DMS79 treated with DMSO at 0.1 percent for 48 hours (cell line): ENCODE data around the gene E2F8.
A peak's percentile ranks its signal among the peaks of the same experiment; 100 is the strongest.
"Not testable (repeated sequence)": the region's sequence is repeated elsewhere in the genome, so short reads cannot be mapped to it uniquely, and the experiment has no call there.

ENCODE experiments used
- DNase-seq: peaks from one replicate; lab custom pipeline; 2025; lab: John Stamatoyannopoulos, UW

The E2F8 gene, protein sequence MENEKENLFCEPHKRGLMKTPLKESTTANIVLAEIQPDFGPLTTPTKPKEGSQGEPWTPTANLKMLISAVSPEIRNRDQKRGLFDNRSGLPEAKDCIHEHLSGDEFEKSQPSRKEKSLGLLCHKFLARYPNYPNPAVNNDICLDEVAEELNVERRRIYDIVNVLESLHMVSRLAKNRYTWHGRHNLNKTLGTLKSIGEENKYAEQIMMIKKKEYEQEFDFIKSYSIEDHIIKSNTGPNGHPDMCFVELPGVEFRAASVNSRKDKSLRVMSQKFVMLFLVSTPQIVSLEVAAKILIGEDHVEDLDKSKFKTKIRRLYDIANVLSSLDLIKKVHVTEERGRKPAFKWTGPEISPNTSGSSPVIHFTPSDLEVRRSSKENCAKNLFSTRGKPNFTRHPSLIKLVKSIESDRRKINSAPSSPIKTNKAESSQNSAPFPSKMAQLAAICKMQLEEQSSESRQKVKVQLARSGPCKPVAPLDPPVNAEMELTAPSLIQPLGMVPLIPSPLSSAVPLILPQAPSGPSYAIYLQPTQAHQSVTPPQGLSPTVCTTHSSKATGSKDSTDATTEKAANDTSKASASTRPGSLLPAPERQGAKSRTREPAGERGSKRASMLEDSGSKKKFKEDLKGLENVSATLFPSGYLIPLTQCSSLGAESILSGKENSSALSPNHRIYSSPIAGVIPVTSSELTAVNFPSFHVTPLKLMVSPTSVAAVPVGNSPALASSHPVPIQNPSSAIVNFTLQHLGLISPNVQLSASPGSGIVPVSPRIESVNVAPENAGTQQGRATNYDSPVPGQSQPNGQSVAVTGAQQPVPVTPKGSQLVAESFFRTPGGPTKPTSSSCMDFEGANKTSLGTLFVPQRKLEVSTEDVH

DNA sequence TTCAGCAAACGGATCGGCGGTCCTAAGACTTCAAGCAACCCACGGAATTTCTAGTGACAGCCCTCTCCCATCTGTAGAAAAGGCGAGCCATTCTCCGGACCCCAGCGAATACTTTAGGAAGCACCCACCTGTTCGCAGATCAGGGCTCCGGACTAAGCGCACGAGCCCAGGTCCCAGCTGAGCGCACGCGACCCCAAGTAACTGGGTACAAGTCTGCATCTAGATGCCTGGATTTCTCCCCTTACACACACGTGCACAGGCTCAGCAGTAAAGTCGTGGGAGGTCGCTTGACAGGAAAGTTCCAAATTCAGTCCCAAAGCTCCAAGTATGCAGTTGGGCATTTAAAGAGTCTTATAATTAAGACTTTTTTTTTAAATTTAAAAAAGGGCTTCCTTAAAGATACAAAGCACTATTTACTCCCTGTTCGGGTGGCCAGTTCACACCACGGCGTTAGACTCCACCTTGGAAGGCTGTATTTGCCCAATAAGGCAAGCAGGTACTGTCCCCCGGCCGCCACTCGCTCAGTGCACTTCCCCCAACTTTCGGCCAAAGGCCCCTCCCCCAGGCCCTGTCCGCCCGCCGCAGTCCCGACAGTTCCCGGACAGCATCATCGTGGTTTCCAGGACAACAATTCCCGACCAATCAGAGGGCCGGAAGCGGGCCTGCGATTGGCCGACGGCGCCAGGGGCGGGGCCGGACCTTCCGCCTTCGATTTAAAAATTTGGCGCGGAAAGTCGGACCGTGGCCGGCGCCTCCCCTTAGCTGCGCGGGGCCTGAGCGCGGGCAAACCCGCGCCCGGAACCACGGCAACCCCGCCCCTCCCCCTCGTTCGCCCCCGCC, at the start of gene E2F8:
Gene E2F8, minus strand, starts transcription at position 526 of the 840 bp plus-strand sequence. CDS start 824 bp downstream, outside the sequence.
- DNase-seq: peak; percentile 91

DNA sequence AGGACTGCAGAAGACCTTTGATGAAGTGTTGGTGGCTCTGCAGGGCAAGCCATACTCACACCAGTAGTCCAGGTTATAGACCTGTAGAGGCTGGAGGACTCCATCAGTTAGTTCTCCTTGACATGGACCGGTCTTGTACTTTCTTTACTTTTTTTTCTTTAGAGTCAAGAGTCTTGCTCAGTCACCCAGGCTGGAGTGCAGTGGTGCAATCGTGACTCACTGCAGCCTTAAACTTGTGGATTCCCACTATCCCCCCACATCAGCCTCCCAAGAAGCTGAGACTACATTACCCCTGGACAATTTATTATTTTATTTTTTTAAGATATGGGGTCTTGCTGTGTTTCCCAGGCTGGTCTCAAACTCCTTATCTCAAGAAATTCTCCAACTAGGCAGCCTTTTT, 49.6 kb upstream of the E2F8 start:
- no peak for DNase-seq

DNA sequence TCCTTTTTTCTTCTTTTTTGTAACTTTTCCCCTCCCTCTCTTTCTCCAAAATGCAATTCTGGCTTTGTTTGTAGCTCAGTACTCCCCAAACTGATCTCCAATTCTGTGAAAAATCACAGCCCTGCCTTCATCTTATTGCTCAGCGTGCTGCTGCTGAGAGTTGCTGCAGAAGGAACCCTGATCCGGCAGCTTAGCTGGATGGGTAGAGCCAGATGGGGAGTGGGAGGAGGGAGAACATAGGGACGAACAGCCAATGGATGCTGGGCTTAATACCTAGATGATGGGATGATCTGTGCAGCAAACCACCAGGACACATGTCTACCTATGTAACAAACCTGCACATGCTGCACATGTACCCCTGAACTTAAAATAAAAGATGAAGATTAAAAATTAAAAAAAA, 47.5 kb upstream of the E2F8 start:
- no peak for DNase-seq

DNA sequence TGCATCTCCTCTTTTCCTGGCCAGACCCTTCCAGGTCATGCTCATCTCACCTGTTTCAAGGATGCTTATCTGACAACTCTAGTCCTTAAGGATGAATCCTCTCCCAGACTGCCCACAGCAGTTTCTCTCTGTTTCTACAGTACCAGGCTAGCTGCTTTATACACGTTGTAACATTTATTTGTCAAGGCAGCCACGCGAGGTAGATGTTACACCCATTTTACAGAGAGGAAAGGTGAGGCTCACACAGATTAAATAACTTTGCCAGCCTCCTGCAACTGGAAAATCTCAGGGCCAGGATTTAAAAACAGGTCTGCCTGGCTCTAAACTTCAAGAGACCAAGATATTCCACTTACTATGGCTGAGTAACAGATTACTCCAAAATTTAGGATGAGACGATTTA, 45.7 kb upstream of the E2F8 start:
- no peak for DNase-seq

DNA sequence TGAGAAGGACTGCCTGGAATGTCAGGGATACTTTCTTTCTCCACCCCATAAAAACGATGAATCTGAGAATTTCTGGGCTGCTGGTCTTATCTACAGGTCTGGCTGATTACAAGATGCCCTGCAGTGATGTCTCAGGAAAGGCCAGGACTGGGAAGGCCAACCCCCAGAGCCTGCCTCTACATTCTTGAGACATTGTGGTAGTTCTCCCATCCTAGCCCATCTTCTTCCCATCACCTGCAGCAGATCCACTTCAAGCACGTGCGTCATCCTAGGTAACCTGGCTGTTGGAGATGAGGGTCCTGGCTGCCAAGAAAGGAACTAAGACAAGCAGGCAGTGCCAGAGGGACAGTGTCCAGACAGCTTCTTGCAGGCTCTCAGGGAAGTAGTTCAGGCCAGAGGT, 44.1 kb upstream of the E2F8 start:
- DNase-seq: no peak

DNA sequence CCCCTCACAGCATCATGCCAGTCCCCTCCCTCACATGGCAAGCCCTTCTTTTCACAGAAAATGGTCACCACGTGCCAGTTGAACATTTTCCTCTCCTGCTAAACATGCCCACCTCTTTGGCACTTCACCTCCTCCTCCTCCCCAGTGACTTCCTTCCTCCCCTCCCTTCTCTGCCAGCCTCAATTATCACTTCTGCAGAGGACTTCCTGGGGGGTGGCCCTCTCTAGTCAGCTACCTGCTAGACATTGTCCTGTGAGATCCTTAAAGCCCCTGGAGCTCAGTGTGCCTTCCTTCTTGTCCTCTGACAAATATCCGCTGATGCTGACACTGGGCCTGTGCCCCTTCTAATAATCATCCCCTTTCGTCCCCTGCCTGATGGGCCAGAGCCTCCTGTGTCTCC, 43.2 kb upstream of the E2F8 start:
- DNase-seq: no peak

DNA sequence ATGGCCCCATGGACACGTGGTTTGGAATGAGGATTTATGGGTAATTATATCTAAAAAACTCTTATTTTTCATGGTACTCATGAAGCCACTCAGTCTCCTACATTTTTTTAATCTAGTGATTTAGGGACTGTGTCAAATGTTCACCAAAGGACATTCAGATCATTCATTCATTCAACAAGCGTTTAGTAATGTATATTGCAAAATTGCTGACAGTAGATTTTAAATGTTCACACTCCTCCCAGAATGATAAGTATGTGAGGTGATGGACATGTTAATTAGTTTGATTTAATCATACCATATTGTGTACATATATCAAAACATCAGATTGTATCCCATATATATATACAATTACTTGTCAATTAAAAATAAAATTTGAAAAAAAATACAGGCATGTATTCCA, 40.8 kb upstream of the E2F8 start:
- no peak for DNase-seq

DNA sequence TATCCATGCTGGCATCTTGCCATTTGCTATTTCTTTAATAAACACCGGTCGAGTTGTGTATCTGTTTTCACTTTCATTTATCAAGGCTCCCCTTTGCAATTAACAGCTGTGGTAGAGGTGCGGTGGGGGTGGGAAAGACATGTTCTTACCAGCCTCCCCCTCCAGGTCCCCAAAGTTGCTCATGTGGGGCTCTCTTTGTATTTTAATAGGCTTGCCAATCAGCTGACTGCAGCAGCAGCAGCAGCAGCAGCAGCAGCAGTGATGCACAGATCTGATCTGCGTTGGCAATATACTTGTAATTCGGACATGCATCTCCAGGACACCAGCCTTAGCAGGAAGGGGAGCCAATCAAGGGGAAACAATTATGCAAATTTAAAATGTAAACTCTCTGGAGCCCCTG, 40.3 kb upstream of the E2F8 start:
- DNase-seq: no peak

DNA sequence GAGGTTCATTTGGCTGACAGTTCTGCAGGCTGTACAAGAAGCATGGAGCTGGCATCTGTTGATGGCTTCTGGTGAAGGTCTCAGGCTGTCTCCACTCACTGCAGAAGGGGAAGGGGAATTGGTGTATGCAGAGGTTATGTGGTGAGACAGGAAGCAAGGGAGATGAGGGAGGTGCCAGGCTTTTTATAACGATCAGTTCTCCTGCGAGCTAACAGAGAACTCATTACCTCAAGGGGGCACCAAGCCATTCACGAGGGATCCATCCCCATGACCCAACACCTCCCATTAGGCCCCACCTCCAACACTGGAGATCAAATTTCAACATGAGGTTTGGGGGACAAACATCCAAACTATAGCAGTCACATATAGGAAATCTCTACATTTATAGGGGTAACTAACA, 38.7 kb upstream of the E2F8 start:
- no peak for DNase-seq

DNA sequence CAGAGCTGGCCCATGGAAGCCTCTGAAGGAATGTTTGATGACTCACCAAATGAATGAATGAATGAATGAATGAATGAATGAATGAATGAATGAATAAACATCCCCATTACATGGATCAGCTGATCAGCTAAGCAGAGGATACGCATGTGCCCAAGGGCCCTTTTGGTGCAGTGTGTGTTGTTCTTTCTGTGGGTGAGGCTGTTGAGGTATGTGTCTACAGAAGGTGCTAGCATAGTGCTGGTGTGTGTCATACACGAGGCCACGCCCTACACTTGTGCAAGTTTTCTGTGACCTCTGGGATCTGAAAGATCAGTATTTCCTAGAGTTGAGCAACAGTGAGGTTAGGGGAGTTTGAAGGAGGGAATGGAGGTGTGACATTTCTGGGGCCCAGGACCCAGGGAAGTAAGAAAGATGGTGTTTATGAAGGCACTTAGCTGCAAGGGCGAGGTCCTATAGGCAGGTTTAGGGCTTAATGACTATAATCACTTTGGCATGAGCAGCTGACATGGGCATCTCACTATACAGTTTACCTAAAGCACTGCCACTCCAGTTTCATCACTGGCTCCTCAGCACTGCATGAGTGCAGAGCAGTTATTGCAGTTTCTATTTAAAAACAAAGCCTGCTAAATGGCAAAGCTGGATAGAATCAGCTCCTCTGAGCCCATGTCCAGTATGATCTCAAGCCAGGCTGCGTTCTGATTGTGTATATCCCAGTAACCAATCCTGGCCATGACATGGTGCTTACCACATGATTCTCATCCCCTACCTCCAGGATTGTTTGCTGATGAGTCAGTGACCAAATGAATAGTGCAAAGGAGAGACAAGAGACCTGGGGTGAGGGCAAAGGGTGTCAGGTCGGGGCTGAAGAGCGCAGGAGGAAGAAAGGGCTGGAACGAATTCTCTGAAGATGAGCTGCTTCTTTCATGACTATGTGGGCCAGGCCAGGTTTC, 36.4 kb upstream of the E2F8 start:
- no peak for DNase-seq

DNA sequence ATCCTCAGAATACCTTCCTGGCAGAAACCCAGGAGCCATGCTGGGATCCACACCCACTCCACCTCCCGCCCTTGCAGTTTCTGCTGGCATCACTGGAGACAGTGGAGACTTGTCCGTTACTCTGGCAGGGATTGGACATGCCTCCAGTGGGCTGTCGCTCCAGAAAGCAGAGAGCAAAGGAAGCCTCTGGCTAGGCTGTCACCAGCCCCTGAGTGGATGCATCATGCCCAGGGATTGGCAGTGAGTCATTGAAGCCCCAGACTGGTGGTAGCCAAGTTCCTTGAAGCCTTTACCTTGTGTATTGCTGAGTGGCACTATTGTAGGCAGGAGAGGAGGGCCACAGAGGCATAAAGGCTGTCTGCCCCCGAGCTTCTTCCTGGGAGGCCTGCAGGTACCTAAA, 34.8 kb upstream of the E2F8 start:
- DNase-seq: no peak

DNA sequence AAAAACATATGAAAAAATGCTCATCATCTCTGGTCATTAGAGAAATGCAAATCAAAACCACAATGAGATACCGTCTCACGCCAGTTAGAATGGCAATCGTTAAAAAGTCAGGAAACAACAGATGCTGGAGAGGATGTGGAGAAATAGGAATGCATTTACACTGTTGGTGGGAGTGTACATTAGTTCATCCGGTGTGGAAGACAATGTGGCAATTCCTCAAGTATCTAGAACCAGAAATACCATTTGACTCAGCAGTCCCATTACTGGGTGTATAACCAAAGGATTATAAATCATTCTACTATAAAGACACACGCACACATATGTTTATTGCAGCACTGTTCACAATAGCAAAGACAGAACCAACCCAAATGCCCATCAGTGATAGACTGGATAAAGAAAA, 32.5 kb upstream of the E2F8 start:
- DNase-seq: not testable (repeated sequence)

DNA sequence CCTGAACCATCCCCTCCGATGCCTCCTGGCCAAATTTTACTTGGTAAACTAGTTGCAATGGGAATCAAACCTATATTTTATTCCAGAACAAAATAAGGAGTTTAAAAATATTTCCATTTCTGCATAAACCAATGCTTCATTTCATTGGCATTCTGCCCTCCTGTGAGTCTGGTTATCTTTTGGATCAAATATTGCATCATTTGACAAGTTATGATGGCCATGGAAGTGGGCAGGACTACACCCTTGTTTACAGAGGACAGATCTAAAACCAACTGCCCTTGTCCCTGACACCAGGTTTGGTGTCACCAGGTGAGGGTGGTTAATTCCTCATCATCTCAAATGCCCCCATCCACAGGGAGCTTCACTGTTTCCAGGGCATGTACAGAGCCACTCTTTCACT, 28.2 kb upstream of the E2F8 start:
- DNase-seq: no peak

DNA sequence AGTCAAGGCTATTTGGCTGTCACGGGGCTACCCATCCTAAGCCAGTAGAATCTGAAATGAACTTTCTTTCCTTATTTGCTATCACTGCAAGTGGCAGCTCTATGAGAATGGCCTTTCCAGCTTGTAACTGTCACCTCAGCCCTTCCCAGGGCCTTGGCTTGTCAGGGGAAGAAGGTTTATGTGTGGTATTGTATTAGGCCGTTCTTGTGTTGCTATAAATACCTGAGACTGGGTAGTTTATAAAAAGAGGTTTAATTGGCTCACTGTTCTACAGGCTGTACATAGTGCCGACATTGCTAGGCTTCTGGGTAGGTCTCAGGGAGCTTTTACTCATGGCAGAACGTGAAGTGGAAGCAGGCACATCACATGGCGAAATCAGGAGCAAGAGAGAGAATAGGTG, 26.8 kb upstream of the E2F8 start:
- no peak for DNase-seq

DNA sequence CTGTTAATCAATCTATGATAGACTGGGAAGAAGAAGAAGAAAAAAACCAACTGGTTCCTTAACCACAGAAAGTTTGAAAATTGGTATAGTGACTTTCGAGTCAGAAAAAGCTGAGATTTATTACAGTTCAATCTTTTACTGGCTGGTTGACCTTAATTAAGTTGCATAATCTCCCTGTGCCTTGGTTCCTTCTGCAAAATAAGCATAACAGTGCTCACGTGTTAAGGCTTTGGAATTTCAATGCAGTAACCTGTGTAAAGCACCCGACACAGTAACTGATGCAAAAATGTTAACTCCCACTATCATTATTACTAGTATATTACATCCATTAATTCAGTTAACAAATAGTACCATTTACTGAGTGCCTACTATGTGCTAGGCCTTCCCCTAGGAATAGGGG, 22.6 kb upstream of the E2F8 start:
- no peak for DNase-seq

DNA sequence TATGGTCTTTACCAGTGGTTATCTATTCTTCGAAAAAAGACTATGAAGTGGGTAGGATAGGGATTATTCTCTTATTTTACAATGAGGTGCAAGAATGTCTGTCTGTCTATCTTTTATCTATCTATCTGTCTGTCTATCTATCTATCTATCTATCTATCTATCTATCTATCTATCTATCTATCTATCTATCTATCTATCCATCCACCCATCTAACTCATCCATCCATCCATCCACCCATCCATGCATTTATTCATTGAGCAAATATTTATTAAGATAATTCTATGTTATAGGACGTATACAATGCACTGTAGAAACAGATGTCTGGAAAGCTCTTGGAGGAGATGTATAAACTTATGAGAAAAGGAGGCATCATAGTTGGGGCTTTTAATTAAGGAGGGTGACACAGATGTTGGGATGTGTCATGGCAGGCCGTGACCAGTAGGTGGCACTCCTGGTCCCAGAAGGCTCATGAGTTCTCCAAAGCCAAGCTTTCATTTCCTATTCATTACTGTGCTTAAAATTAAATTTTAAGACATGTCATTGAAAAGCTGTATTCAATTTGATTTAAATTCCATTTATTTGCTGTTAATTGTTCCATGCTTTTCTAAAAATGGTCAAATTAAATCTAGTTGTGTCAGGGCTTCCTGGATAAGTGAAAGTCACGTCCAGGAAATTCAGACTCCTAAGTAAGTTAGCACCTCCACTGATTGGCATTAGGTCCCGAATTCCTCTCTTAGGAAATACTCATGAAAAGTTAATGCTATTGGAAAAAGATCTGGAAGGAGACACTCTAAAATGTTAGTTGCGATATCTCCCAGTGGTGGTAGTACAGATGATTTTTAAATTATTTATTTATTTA, 19.0 kb upstream of the E2F8 start:
- peak; percentile 56 for DNase-seq

DNA sequence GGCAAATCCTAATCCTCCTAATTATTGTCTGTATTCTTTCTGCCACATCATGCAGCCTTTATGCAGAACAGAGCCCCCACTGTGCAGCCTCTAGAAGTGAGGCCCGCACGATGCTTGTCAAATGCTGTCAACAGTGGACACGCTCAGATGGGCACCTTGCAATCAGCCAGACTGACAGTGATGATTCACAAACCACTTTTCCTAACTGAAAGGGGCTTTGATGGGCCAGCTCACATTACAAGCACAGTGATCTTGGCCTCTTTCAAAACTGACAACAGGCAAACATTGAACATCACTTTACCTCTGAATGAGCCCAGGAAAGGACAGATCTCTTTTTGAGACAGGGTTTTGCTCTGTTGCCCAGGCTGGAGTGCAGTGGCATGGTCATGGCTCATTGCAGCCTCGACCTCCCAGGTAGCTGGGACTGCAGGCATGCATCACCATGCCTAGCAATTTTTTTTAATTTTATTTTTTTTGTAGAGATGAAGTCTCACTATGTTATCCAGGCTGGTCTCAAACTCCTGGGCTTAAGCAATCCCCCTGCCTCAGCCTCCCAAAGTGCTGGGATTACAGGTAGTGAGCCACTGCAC, 18.0 kb upstream of the E2F8 start:
- no peak for DNase-seq

DNA sequence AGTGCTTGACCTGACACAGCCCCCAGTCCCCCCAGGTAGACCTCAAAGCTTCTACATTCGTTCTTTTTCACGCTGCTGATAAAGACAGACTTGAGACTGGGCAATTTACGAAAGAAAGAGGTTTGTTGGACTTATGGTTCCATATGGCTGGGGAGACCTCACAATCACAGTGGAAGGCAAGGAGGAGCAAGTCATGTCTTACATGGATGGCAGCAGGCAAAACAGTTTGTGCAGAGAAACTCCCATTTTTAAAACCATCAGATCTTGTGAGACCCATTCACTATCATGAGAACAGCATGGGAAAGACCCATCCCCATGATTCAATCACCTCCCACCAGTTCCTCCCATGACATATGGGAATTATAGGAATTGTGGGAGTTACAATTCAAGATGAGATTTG, 13.7 kb upstream of the E2F8 start:
- DNase-seq: not testable (repeated sequence)

DNA sequence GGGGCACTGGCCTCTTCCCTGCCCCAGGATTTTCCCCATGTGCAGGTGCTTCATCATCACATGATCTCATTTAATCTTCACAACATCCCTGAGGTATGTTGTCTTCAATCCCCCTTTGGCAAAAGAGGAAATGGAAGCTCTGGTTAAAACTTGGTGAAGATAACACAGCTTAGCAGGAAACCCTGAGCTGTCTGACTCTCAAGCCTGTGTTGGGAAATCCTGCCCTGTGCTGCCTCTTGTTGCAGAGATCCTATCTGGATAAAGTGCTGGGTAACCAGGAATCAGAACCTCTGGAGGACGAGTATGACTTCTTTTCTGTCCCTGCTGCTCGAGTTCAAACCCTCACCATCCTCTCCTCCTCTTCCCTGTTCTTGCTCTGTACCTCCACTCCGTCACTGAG, 13.1 kb upstream of the E2F8 start:
- DNase-seq: no peak
